Measurements from ENCODE around the gene ASCL1. TPM values are rescaled to one million over a fixed set of nuclear protein-coding genes. Genes with fewer than 3 reads are reported as not detected.
A peak's percentile ranks its signal among the peaks of the same experiment; 100 is the strongest.

The ASCL1 gene
- total and polyA plus RNA-seq, 2 of the 13 experiments (the other 11 are each of a cell fraction or from before 2014, with no cell fraction given), result not detected

- no peak for TF ChIP-seq NR3C1 (CRISPR knock-in tag; IDR thresholded peaks at IDR 0.05)
- no peak for TF ChIP-seq TP53 (CRISPR knock-in tag; conservative IDR thresholded peaks at IDR 0.05)
- no peak for TF ChIP-seq ZBTB46 (CRISPR knock-in tag; IDR thresholded peaks at IDR 0.05; ENCODE audit: borderline replicate concordance)
- TF ChIP-seq KDM6A (CRISPR knock-in tag; IDR thresholded peaks at IDR 0.05; ENCODE audit: low read depth), result no peak
- 0 out of 2 replicates have a peak, but pooled peaks have one; percentile 18 for TF ChIP-seq IRF2 (CRISPR knock-in tag; IDR thresholded peaks at IDR 0.05)
- TF ChIP-seq ZSCAN29 (CRISPR knock-in tag; conservative IDR thresholded peaks at IDR 0.05), result no peak
- no peak for TF ChIP-seq YEATS2 (CRISPR knock-in tag; IDR thresholded peaks at IDR 0.05; ENCODE audit: borderline replicate concordance)
- TF ChIP-seq NFAT5 (CRISPR knock-in tag; IDR thresholded peaks at IDR 0.05), result no peak
- TF ChIP-seq CCDC6 (CRISPR knock-in tag; IDR thresholded peaks at IDR 0.05), result no peak
- TF ChIP-seq RFXANK (CRISPR knock-in tag; IDR thresholded peaks at IDR 0.05), result no peak
- TF ChIP-seq ZNF597 (CRISPR knock-in tag; IDR thresholded peaks at IDR 0.05), result no peak
- 0 out of 2 replicates have a peak, but pooled peaks have one; percentile 42 for TF ChIP-seq TMF1 (CRISPR knock-in tag; IDR thresholded peaks at IDR 0.05; ENCODE audit: low read depth)
Measured at GRCh38 chr12:102950107-102950949, 7.1 kb upstream of the ASCL1 start (continued).

All from HepG2 (cell line).